Measurements from ENCODE around the gene RABGGTA.

Gene RABGGTA

GRCh38 chr14:24272467-24272866 is 1.1 kb upstream of the RABGGTA start:
- DNase-seq (ENCODE audit: low read depth), result no peak
- no peak overlapping the region for H3K4me3 ChIP-seq (ENCODE audit: control insufficient read depth, low read depth, low read length)
- no peak for TF ChIP-seq CTCF (IDR thresholded peaks at IDR 0.05; ENCODE audit: control insufficient read depth, insufficient read depth, low read depth, low read length, missing control alignments)

- no peak for TF ChIP-seq CTCF (IDR thresholded peaks at IDR 0.05; ENCODE audit: control insufficient read depth, insufficient read depth, low read depth, low read length, missing control alignments)
- H3K4me3 ChIP-seq (ENCODE audit: control insufficient read depth, low read depth, low read length), result peak overlapping the region; percentile 79
- DNase-seq (ENCODE audit: low read depth), result no peak
Observed at GRCh38 chr14:24271834-24272263, 452 bp upstream of the RABGGTA start.

GRCh38 chr14:24270537-24271133 is 762 bp downstream of the RABGGTA start:
- peak overlapping the region; percentile 79 for H3K4me3 ChIP-seq (ENCODE audit: control insufficient read depth, low read depth, low read length)
- no peak for DNase-seq (ENCODE audit: low read depth)
- no peak for TF ChIP-seq CTCF (IDR thresholded peaks at IDR 0.05; ENCODE audit: control insufficient read depth, insufficient read depth, low read depth, low read length, missing control alignments)

GRCh38 chr14:24269910-24270536 is 1.4 kb downstream of the RABGGTA start:
- no peak for TF ChIP-seq CTCF (IDR thresholded peaks at IDR 0.05; ENCODE audit: control insufficient read depth, insufficient read depth, low read depth, low read length, missing control alignments)
- DNase-seq (ENCODE audit: low read depth), result no peak
- H3K4me3 ChIP-seq (ENCODE audit: control insufficient read depth, low read depth, low read length), result no peak overlapping the region

GRCh38 chr14:24269368-24269767 is 2.0 kb downstream of the RABGGTA start:
- no peak overlapping the region for H3K4me3 ChIP-seq (ENCODE audit: control insufficient read depth, low read depth, low read length)
- no peak for DNase-seq (ENCODE audit: low read depth)
- TF ChIP-seq CTCF (IDR thresholded peaks at IDR 0.05; ENCODE audit: control insufficient read depth, insufficient read depth, low read depth, low read length, missing control alignments), result no peak

GRCh38 chr14:24268225-24268624 is 3.2 kb downstream of the RABGGTA start:
- no peak for TF ChIP-seq CTCF (IDR thresholded peaks at IDR 0.05; ENCODE audit: control insufficient read depth, insufficient read depth, low read depth, low read length, missing control alignments)
- no peak overlapping the region for H3K4me3 ChIP-seq (ENCODE audit: control insufficient read depth, low read depth, low read length)
- DNase-seq (ENCODE audit: low read depth), result no peak

Measured in AG09309 (cell line).